ENCODE measurements around the gene WDR64. TPM values are rescaled to one million over a fixed set of nuclear protein-coding genes. Genes with fewer than 3 reads are reported as not detected.
"Not testable (repeated sequence)": the region's sequence is repeated elsewhere in the genome, so short reads cannot be mapped to it uniquely, and the experiment has no call there.

WDR64 gene
- polyA plus RNA-seq, 4 donors, result 0.09 TPM; not detected in 3

GRCh38 chr1:241677201-241677600 is 25.1 kb downstream of the WDR64 start:
- FAIRE-seq, result no peak
- Histone ChIP-seq H3K36me3 (ENCODE audit: control insufficient read depth in 3 of 3, insufficient read depth in 2 of 3, low read depth in 1 of 3, low read length in 3 of 3) (no peaks in the 10 kb centered on the region), H3K4me3 (ENCODE audit: low read depth in 1 of 3, low read length in 3 of 3) (no peak overlapping the region), H3K27ac (ENCODE audit: low read depth in 1 of 3, low read length in 2 of 3) (peak overlapping the region in 1 of 3 donors; percentile 65), H3K9me3 (ENCODE audit: control insufficient read depth in 2 of 2, insufficient read depth in 1 of 2, low read depth in 1 of 2, low read length in 1 of 2) (no peaks in the 10 kb centered on the region), H3K4me1 (ENCODE audit: control insufficient read depth in 3 of 3, insufficient read depth in 2 of 3, low read depth in 1 of 3, low read length in 2 of 3) (no peaks in the 10 kb centered on the region), H3K27me3 (ENCODE audit: control insufficient read depth in 3 of 3, insufficient read depth in 3 of 3, low read length in 3 of 3) (peaks cover 0 to 3% (median 0%) of the 10 kb centered on the region in 3 donors)
- 20 to 59% (median 21%) methylated on average over 5 of the region's 5 CpGs for WGBS, 3 donors
- peak; percentile 1 to 13 for DNase-seq

- no peaks in the 10 kb centered on the region for H3K4me1 ChIP-seq (ENCODE audit: control insufficient read depth in 3 of 3, insufficient read depth in 2 of 3, low read depth in 1 of 3, low read length in 2 of 3)
- no peaks in the 10 kb centered on the region for H3K27me3 ChIP-seq (ENCODE audit: control insufficient read depth in 3 of 3, insufficient read depth in 3 of 3, low read length in 3 of 3)
- WGBS, 3 donors, result 69 to 89% (median 79%) methylated on average over 2 of the region's 2 CpGs
- no peak overlapping the region for H3K4me3 ChIP-seq (ENCODE audit: low read depth in 1 of 3, low read length in 3 of 3)
- H3K27ac ChIP-seq (ENCODE audit: low read depth in 1 of 3, low read length in 2 of 3), result no peak overlapping the region
- no peak for FAIRE-seq
- H3K36me3 ChIP-seq (ENCODE audit: control insufficient read depth in 3 of 3, insufficient read depth in 2 of 3, low read depth in 1 of 3, low read length in 3 of 3), result no peaks in the 10 kb centered on the region
- no peak for DNase-seq
- no peaks in the 10 kb centered on the region for H3K9me3 ChIP-seq (ENCODE audit: control insufficient read depth in 2 of 2, insufficient read depth in 1 of 2, low read depth in 1 of 2, low read length in 1 of 2)
Measured at GRCh38 chr1:241678536-241678935, 26.5 kb downstream of the WDR64 start.

- no peak for FAIRE-seq
- 80 to 85% (median 81%) methylated on average over 4 of the region's 4 CpGs for WGBS, 3 donors
Measured at GRCh38 chr1:241679404-241679803, 27.3 kb downstream of the WDR64 start.

DNA sequence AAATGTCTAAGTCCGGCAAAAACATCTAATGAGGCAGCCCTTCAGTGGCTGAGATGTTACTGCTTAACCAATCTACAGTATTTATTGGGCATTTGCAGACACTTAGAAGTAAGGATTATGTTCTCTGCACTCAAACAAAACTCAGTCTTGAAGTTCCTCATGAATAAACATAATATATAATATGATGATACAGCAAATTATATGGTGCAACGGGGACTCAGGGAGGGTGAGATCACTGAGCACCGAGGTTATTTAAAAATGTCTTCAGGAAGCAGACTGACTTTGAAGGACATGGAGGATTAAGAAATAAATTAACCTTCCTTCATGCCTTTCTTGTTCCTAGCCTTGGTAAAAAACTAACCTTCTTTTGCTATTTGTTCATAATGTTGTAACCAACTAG is 27.9 kb downstream of the WDR64 start:
- DNase-seq (no peak), FAIRE-seq (no peak)
- no peak overlapping the region for H3K4me3 ChIP-seq (ENCODE audit: low read depth in 1 of 3, low read length in 3 of 3)
- H3K36me3 ChIP-seq (ENCODE audit: control insufficient read depth in 3 of 3, insufficient read depth in 2 of 3, low read depth in 1 of 3, low read length in 3 of 3), result no peaks in the 10 kb centered on the region
- no peaks in the 10 kb centered on the region for H3K27me3 ChIP-seq (ENCODE audit: control insufficient read depth in 3 of 3, insufficient read depth in 3 of 3, low read length in 3 of 3)
- no peaks in the 10 kb centered on the region for H3K9me3 ChIP-seq (ENCODE audit: control insufficient read depth in 2 of 2, insufficient read depth in 1 of 2, low read depth in 1 of 2, low read length in 1 of 2)
- 73 to 78% (median 75%) methylated on average over 3 of the region's 3 CpGs for WGBS, 3 donors
- H3K27ac ChIP-seq (ENCODE audit: low read depth in 1 of 3, low read length in 2 of 3), result no peak overlapping the region
- no peaks in the 10 kb centered on the region for H3K4me1 ChIP-seq (ENCODE audit: control insufficient read depth in 3 of 3, insufficient read depth in 2 of 3, low read depth in 1 of 3, low read length in 2 of 3)

More at GRCh38 chr1:241679404-241679803, 27.3 kb downstream of the WDR64 start:
- Histone ChIP-seq H3K27me3 (ENCODE audit: control insufficient read depth in 3 of 3, insufficient read depth in 3 of 3, low read length in 3 of 3) (no peaks in the 10 kb centered on the region), H3K36me3 (ENCODE audit: control insufficient read depth in 3 of 3, insufficient read depth in 2 of 3, low read depth in 1 of 3, low read length in 3 of 3) (no peaks in the 10 kb centered on the region), H3K4me3 (ENCODE audit: low read depth in 1 of 3, low read length in 3 of 3) (no peak overlapping the region), H3K4me1 (ENCODE audit: control insufficient read depth in 3 of 3, insufficient read depth in 2 of 3, low read depth in 1 of 3, low read length in 2 of 3) (no peaks in the 10 kb centered on the region), H3K27ac (ENCODE audit: low read depth in 1 of 3, low read length in 2 of 3) (no peak overlapping the region), H3K9me3 (ENCODE audit: control insufficient read depth in 2 of 2, insufficient read depth in 1 of 2, low read depth in 1 of 2, low read length in 1 of 2) (no peaks in the 10 kb centered on the region)
- DNase-seq, result no peak

GRCh38 chr1:241681861-241682448 is 29.9 kb downstream of the WDR64 start:
- 45 to 70% (median 50%) methylated on average over 4 of the region's 4 CpGs for WGBS, 3 donors
- not testable (repeated sequence) for H3K4me1 ChIP-seq (ENCODE audit: control insufficient read depth in 3 of 3, insufficient read depth in 2 of 3, low read depth in 1 of 3, low read length in 2 of 3); H3K27ac ChIP-seq (ENCODE audit: low read depth in 1 of 3, low read length in 2 of 3); H3K9me3 ChIP-seq (ENCODE audit: control insufficient read depth in 2 of 2, insufficient read depth in 1 of 2, low read depth in 1 of 2, low read length in 1 of 2); FAIRE-seq; H3K27me3 ChIP-seq (ENCODE audit: control insufficient read depth in 3 of 3, insufficient read depth in 3 of 3, low read length in 3 of 3); H3K36me3 ChIP-seq (ENCODE audit: control insufficient read depth in 3 of 3, insufficient read depth in 2 of 3, low read depth in 1 of 3, low read length in 3 of 3); H3K4me3 ChIP-seq (ENCODE audit: low read depth in 1 of 3, low read length in 3 of 3); DNase-seq

DNA sequence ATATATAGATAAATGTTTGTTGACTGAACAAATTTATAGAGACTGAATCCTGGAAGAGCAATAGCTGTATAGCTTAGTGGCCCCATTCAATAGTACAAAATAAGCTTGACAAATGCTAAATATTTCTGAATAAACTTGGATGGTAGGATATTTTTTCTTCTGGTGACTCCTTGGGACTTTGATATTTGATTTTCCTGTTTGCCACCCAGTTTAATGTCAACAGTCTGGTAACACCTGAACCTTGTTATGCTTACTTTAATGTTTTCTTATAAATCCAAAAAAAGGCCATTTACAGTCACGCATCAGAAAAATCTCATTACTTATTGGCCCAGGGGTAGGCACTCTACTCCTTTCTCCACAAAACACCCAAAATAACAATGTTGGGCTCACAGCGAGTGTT is 30.8 kb downstream of the WDR64 start:
- Histone ChIP-seq H3K27me3 (ENCODE audit: control insufficient read depth in 3 of 3, insufficient read depth in 3 of 3, low read length in 3 of 3) (no peaks in the 10 kb centered on the region), H3K4me1 (ENCODE audit: control insufficient read depth in 3 of 3, insufficient read depth in 2 of 3, low read depth in 1 of 3, low read length in 2 of 3) (no peaks in the 10 kb centered on the region), H3K27ac (ENCODE audit: low read depth in 1 of 3, low read length in 2 of 3) (no peak overlapping the region), H3K9me3 (ENCODE audit: control insufficient read depth in 2 of 2, insufficient read depth in 1 of 2, low read depth in 1 of 2, low read length in 1 of 2) (no peaks in the 10 kb centered on the region), H3K4me3 (ENCODE audit: low read depth in 1 of 3, low read length in 3 of 3) (no peak overlapping the region), H3K36me3 (ENCODE audit: control insufficient read depth in 3 of 3, insufficient read depth in 2 of 3, low read depth in 1 of 3, low read length in 3 of 3) (no peaks in the 10 kb centered on the region)
- no peak for FAIRE-seq
- DNase-seq, result no peak
- 92 to 96% (median 95%) methylated on average over 2 of the region's 2 CpGs for WGBS, 3 donors

DNA sequence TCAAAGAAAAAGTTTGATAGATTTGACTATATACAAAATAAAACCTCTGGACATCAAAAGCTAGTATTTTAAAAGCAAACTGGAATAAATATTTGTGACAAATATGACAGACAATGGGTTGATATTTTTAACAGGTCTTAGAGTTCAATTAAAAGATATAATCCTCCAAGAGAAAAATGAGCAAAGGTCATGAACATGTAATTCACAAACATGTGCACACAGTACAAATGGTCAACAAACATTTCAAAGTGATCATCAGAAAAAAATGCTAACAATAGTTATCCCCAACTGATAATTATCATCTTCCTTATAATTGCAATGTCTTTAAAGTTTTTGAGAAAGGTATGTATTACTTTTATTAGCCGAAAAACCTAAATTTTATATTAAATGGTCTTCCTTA is 32.0 kb downstream of the WDR64 start:
- FAIRE-seq, result peak; percentile 26
- WGBS, 3 donors, result 89 to 95% (median 95%) methylated on average over 1 of the region's 1 CpG
- no peak for DNase-seq
- Histone ChIP-seq H3K27me3 (ENCODE audit: control insufficient read depth in 3 of 3, insufficient read depth in 3 of 3, low read length in 3 of 3) (peaks cover 0 to 3% (median 0%) of the 10 kb centered on the region in 3 donors), H3K36me3 (ENCODE audit: control insufficient read depth in 3 of 3, insufficient read depth in 2 of 3, low read depth in 1 of 3, low read length in 3 of 3) (no peaks in the 10 kb centered on the region), H3K4me3 (ENCODE audit: low read depth in 1 of 3, low read length in 3 of 3) (no peak overlapping the region), H3K27ac (ENCODE audit: low read depth in 1 of 3, low read length in 2 of 3) (no peak overlapping the region), H3K4me1 (ENCODE audit: control insufficient read depth in 3 of 3, insufficient read depth in 2 of 3, low read depth in 1 of 3, low read length in 2 of 3) (no peaks in the 10 kb centered on the region), H3K9me3 (ENCODE audit: control insufficient read depth in 2 of 2, insufficient read depth in 1 of 2, low read depth in 1 of 2, low read length in 1 of 2) (no peaks in the 10 kb centered on the region)

DNA sequence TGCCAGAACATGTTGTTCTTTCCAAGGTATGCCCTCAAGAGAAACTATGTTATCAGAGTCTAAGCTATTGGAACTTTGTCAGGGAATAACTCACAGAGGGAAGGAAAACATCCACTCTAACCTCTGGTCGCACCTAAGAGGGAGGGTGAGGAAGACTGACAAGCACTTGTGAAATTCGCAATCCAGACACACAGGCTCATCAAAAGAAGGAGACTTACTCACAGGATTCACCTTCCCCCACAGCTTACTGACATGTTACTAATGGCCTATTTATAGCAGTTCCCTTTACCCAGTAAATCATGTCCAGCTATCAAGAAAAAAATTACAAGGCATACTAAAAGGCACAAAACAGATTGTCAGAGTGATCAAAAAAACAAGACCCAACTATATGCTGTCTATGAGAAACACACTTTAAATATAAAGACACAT is 36.9 kb downstream of the WDR64 start:
- H3K36me3 ChIP-seq (ENCODE audit: control insufficient read depth in 3 of 3, insufficient read depth in 2 of 3, low read depth in 1 of 3, low read length in 3 of 3), result no peaks in the 10 kb centered on the region
- no peaks in the 10 kb centered on the region for H3K4me1 ChIP-seq (ENCODE audit: control insufficient read depth in 3 of 3, insufficient read depth in 2 of 3, low read depth in 1 of 3, low read length in 2 of 3)
- no peak overlapping the region for H3K4me3 ChIP-seq (ENCODE audit: low read depth in 1 of 3, low read length in 3 of 3)
- no peak for FAIRE-seq
- H3K27me3 ChIP-seq (ENCODE audit: control insufficient read depth in 3 of 3, insufficient read depth in 3 of 3, low read length in 3 of 3), result peaks cover 0 to 3% (median 0%) of the 10 kb centered on the region in 3 donors
- DNase-seq, result no peak
- no peak overlapping the region for H3K27ac ChIP-seq (ENCODE audit: low read depth in 1 of 3, low read length in 2 of 3)
- H3K9me3 ChIP-seq (ENCODE audit: control insufficient read depth in 2 of 2, insufficient read depth in 1 of 2, low read depth in 1 of 2, low read length in 1 of 2), result no peaks in the 10 kb centered on the region
- 39 to 49% (median 47%) methylated on average over 2 of the region's 2 CpGs for WGBS, 3 donors
